Kidney epithelial cell (primary cell): ENCODE results near the gene EXOC6. TPM values are rescaled to one million over a fixed set of nuclear protein-coding genes. Genes with fewer than 3 reads are reported as not detected.
A peak's percentile ranks its signal among the peaks of the same experiment; 100 is the strongest.
"Not testable (repeated sequence)": the region's sequence is repeated elsewhere in the genome, so short reads cannot be mapped to it uniquely, and the experiment has no call there.

Experiments
- DNase-seq: peaks from one replicate; pipeline ENCODE4 v3.0.0-alpha.2; 2010; ENCODE audit warnings: low read depth
- H3K27me3 ChIP-seq: 2 replicates; pipeline ENCODE4 v1.6.0; 2011; ENCODE audit warnings: low read length; ENCODE audit not compliant: control insufficient read depth, insufficient read depth
- H3K36me3 ChIP-seq: 2 replicates; pipeline ENCODE4 v1.5.1; 2011; ENCODE audit warnings: low read length; ENCODE audit not compliant: control insufficient read depth, insufficient read depth
- H3K4me3 ChIP-seq: 2 replicates; pipeline ENCODE4 v1.5.1; 2011; ENCODE audit warnings: low read depth, mild to moderate bottlenecking, control low read depth, low read length
- CTCF ChIP-seq: IDR thresholded peaks from 2 replicates; pipeline ENCODE4 v1.5.1; 2011; ENCODE audit warnings: mild to moderate bottlenecking, moderate library complexity, low read length, control low read depth, inconsistent platforms; ENCODE audit not compliant: insufficient read depth, poor library complexity, severe bottlenecking
- total RNA-seq: library from RNA; depleted of rRNA; stranded (reverse); fragments of >200 nt; gene quantifications from 2 replicates; pipeline ENCODE4 v1.2.3, GENCODE V29; 2015

The EXOC6 gene
- total RNA-seq, 1 donor from 2014 or later, result 10.5 TPM

GRCh38 chr10:92903633-92904032 lies 55.3 kb downstream of the EXOC6 start:
- Histone ChIP-seq H3K27me3 (no peaks in the 10 kb centered on the region), H3K4me3 (no peak overlapping the region), H3K36me3 (no peaks in the 10 kb centered on the region)
- TF ChIP-seq CTCF, result no peak
- DNase-seq, result no peak

GRCh38 chr10:92907280-92907679 lies 59.0 kb downstream of the EXOC6 start:
- no peak for TF ChIP-seq CTCF
- Histone ChIP-seq H3K36me3 (no peaks in the 10 kb centered on the region), H3K27me3 (no peaks in the 10 kb centered on the region), H3K4me3 (no peak overlapping the region)
- no peak for DNase-seq

GRCh38 chr10:92912631-92913030 lies 64.3 kb downstream of the EXOC6 start:
- H3K36me3 ChIP-seq, H3K4me3 ChIP-seq, DNase-seq, H3K27me3 ChIP-seq: not testable (repeated sequence)

GRCh38 chr10:92913973-92914372 lies 65.7 kb downstream of the EXOC6 start:
- TF ChIP-seq CTCF, result no peak
- Histone ChIP-seq H3K4me3 (no peak overlapping the region), H3K27me3 (no peaks in the 10 kb centered on the region), H3K36me3 (no peaks in the 10 kb centered on the region)
- DNase-seq, result no peak

- peak; percentile 14 for DNase-seq
- Histone ChIP-seq H3K27me3 (no peaks in the 10 kb centered on the region), H3K4me3 (no peak overlapping the region), H3K36me3 (no peaks in the 10 kb centered on the region)
- TF ChIP-seq CTCF, result peak; percentile 80
These were observed 66.4 kb downstream of the EXOC6 start for GRCh38 chr10:92914478-92915325.

- DNase-seq, result no peak
- Histone ChIP-seq H3K36me3 (no peaks in the 10 kb centered on the region), H3K4me3 (no peak overlapping the region), H3K27me3 (no peaks in the 10 kb centered on the region)
- TF ChIP-seq CTCF, result no peak
These were observed 67.6 kb downstream of the EXOC6 start for GRCh38 chr10:92915892-92916291.
